GM13976 (cell line): ENCODE results near the gene CACTIN.

Experiments used
- DNase-seq: peaks from one replicate; pipeline ENCODE4 v3.0.0; 2012; ENCODE audit warnings: low spot score
- in situ Hi-C: fragments of 300-500 bp; cut with MboI; formaldehyde crosslinking; loops from one replicate; pipeline ENCODE4 v1.12.0; 2022; ENCODE audit warnings: low sequenced_read_pairs, mixed read lengths, inconsistent platforms; ENCODE audit not compliant: unreplicated experiment
- TF ChIP-seq, protein P1 (sequence below): IDR thresholded peaks from 2 replicates; pipeline ENCODE4 v1.5.1; 2012; ENCODE audit warnings: borderline replicate concordance, mild to moderate bottlenecking; ENCODE audit not compliant: insufficient read depth; ENCODE audit errors: extremely low read depth, missing control alignments, control extremely low read depth

CACTIN gene

DNA sequence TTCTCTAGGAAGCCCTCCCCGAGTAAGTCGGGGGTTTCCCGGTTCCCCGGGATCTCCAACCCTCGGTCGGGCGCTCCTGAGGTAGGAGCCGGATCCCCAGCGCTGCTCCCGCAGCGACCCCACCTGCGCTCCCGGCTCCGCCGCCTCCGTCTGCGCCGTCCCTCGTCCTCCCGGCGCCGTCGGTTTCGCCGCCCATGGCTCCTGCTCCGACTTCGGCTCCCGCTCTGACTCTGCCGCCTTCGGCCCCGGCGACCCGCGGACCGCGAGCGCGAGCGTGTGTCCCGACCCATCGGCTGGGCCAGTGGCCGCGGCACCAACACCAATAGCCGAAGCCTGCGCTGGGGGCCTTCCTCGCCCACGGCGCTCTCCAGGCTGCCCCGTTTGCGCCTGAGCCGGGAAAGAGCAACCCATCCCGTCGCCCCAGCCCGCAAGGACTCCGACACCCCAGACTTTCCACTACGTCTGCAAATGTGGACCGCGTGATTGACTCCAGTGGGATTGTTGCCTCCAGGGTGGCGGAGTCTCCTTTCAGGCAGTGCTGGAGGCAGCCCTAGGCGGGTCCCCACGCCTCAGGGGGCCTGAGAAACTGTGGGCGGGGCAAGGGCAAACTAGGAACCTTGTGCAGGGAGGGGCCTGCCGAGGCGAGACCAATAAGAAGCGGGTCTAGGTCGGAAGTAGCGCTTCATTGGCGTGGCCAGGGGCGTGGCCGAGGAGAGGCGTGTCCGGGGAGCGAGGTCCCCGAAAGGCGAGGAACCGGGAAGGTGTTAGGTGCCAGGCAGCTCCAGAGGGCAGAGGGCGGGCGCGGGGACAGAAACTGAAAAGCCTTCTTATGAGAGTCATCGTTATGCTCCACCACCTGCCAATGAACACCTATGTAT lies at the start of gene CACTIN:
Gene CACTIN, minus strand, starts transcription at position 318 of the 878 bp plus-strand sequence. Its CDS starts 28 bp downstream, at position 290.
- peak; percentile 100 for DNase-seq
- in situ Hi-C loops, result no loop called here
- TF ChIP-seq, protein P1, sequence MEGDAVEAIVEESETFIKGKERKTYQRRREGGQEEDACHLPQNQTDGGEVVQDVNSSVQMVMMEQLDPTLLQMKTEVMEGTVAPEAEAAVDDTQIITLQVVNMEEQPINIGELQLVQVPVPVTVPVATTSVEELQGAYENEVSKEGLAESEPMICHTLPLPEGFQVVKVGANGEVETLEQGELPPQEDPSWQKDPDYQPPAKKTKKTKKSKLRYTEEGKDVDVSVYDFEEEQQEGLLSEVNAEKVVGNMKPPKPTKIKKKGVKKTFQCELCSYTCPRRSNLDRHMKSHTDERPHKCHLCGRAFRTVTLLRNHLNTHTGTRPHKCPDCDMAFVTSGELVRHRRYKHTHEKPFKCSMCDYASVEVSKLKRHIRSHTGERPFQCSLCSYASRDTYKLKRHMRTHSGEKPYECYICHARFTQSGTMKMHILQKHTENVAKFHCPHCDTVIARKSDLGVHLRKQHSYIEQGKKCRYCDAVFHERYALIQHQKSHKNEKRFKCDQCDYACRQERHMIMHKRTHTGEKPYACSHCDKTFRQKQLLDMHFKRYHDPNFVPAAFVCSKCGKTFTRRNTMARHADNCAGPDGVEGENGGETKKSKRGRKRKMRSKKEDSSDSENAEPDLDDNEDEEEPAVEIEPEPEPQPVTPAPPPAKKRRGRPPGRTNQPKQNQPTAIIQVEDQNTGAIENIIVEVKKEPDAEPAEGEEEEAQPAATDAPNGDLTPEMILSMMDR, result no peak

DNA sequence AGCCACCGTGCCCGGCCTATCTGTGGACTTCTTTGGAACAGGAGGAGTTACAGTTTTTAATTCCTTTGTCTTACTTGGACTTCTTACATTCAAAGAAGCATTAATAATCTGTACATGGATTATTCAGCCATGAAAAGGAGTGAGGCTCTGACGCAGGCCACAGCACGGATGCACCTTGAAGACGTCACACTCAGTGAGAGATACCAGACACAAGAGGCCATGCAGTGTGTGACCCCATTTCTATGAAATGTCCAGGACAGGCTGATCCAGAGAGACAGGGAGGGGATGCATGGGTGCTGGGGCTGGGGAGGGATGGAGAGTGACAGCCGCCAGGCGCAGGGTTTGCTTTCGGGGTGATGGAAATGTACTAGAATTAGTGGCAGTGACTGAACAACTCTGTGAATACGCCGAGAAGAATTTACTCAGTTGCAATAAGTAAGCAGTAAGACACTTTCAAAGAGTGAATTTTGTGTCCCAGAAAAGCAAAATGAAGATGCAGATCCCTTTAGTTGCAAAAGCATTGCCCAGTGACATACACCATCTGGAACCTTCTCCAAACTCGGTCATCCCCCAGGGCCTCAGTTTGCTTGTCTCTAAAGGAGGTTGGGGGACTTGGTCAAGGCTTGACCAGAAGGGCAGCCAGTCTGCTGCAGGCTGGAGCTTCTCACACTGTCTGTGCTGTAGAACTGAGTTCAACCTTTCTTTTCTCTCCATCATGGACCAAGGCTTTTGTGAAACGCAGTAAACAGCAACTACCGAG lies 48.4 kb upstream of the CACTIN start:
- TF ChIP-seq, protein P1, result no peak
- no peak for DNase-seq
- in situ Hi-C loops, result no loop called here

DNA sequence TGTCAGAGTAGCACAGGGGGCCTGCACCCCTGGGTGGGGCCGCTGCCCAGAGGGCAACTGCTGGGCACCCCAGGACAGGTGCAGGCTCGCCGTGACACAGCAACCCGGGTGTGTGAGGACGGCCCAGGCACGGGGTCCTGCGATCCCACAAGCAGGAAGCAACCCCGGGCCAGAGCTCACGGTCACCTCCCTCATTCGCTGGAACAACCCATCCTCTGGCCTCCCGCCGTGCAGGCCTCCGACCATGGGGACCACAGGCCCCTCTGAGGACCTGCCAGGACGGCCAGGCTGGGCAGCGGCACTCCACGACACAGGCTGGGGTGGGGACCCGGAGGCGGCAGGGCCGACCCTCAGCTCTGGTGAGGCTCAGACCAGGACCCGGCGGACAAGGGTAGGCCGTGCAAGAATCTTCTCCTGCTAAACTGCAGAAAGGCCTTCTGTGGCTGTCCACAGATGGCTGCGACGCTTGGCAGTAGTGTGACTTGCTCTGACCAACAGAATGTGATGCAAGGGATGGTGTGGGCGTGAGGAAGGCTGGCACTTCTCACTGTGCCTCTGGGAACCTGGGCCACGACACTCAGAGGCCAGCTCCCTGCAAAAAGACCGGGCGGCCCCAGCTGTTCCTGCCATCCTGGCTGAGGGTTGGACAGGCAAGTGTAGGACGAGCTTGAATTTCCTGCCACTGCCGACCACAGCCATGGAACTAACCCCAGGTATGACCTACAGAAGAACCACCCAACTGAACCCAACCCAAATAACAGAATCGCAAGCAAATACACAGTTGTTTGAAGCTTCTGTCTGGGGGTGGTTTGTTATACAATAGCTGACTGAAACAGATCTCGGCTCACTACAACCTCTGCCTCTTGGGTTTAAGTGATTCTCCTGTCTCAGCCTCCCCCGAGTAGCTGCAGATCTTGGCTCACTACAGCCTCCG lies 47.2 kb upstream of the CACTIN start:
- DNase-seq, result no peak
- in situ Hi-C loops, result no loop called here
- TF ChIP-seq, protein P1, result no peak

DNA sequence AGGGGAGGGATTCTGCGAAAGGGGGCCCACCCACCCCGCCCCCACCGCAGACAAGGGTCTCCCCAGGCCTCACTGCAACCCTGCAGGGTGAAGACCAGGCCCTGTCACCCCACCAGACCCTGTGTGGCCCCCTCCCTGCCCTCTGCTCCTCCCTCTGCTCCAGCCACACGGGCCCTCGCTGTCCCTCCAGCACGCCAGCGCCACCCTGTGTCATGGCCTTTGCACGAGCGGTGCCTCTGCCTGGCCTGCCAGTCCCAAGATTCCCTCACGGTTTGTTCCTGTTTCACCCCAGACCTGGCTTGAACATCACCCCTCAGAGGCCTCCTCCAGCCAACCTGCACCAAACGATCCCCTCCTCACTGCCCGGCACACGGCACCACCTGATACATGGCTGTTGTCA lies 46.4 kb upstream of the CACTIN start:
- no peak for DNase-seq
- in situ Hi-C loops, result no loop called here
- TF ChIP-seq, protein P1, result no peak

DNA sequence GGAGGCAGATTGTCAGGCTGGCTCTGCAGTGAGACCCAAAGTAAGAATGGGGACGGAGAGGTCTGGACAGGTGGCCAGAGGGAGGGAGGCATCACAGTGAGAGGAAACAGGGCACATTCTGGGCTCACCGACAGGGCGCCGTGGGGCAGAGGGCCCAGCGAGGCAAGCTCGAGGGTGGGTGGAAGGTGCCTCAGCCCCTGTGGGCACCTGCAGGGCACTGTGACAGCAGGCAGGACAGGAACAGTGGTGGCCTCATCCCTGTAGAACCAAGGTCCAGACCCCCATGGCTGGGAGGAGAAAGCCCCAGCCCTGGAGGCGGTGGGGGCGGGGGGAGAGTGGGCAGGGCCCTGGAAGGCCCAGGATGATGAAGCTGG lies 46.0 kb upstream of the CACTIN start:
- TF ChIP-seq, protein P1, result no peak
- in situ Hi-C loops, result no loop called here
- no peak for DNase-seq
